Endothelial cell of umbilical vein (primary cell): ENCODE results near the gene NACAD. TPM values are rescaled to one million over a fixed set of nuclear protein-coding genes. Genes with fewer than 3 reads are reported as not detected.

Source experiments
- BruUV-seq: library from RNA; stranded (reverse); fragments of 400-500 nt; replicated peaks from 2 replicates; lab custom pipeline; 2021; lab: Mats Ljungman, UMichigan
- CTCF ChIA-PET: fragments of 300-600, 350-600 bp; sonication (Branson Sonifier 250); formaldehyde crosslinking; loops from one replicate; lab custom pipeline; 2021; ENCODE audit warnings: antibody characterized with exemption, inconsistent platforms; lab: Charles Lee
- POLR2A ChIA-PET: fragments of 300-600, 350-600 bp; sonication (Branson Sonifier 250); formaldehyde crosslinking; loops from one replicate; lab custom pipeline; 2021; ENCODE audit warnings: antibody characterized with exemption, inconsistent platforms; lab: Charles Lee
- DNase-seq: peaks from one replicate; pipeline ENCODE4 v3.0.0-alpha.2; 2011; ENCODE audit warnings: low read depth, low spot score
- FAIRE-seq: peaks from 2 replicates; lab custom pipeline; 2011; peaks lifted over from hg19 to GRCh38; lab: Jason Lieb, UNC
- H2AFZ ChIP-seq: 2 replicates; pipeline ENCODE4 v1.6.0; 2012; ENCODE audit warnings: low read depth, low read length, control low read depth, inconsistent platforms
- H3K27ac ChIP-seq: 2 replicates; pipeline ENCODE4 v1.5.1; 2011; ENCODE audit warnings: low read depth, mild to moderate bottlenecking, control low read depth, low read length, moderate library complexity; ENCODE audit not compliant: insufficient read depth
- H3K27me3 ChIP-seq, 2 experiments: 2 replicates each; pipeline versions ENCODE4 v1.6.0 to v1.6.1; 2011; ENCODE audit warnings: low read length in 2 of 2, mixed read lengths in 1 of 2; ENCODE audit not compliant: control insufficient read depth in 2 of 2, insufficient read depth in 2 of 2
- H3K36me3 ChIP-seq, 2 experiments: 2 replicates in 1 of 2; 3 replicates in 1 of 2; pipeline ENCODE4 v1.5.1; 2011; ENCODE audit warnings: low read length in 2 of 2, mild to moderate bottlenecking in 1 of 2, moderate library complexity in 1 of 2; ENCODE audit not compliant: control insufficient read depth in 2 of 2, insufficient read depth in 2 of 2; ENCODE audit errors: extremely low read depth in 1 of 2
- H3K4me1 ChIP-seq: 3 replicates; pipeline ENCODE4 v1.5.1; 2011; ENCODE audit warnings: mild to moderate bottlenecking, low read length; ENCODE audit not compliant: control insufficient read depth, insufficient read depth; ENCODE audit errors: extremely low read depth
- H3K4me2 ChIP-seq: 2 replicates; pipeline ENCODE4 v1.6.1; 2011; ENCODE audit warnings: low read length, control low read depth, mixed read lengths; ENCODE audit not compliant: insufficient read depth
- H3K4me3 ChIP-seq, 3 experiments: fragments of 200-600 bp in 1 of 3; sonication (generic), shearing (Covaris generic) in 1 of 3; replicated peaks in 1 of 3; 2 replicates each; pipeline ENCODE4 v1.5.1; 2011 to 2016; ENCODE audit warnings: control low read depth in 3 of 3, low read length in 3 of 3, mild to moderate bottlenecking in 2 of 3, inconsistent platforms in 1 of 3, low read depth in 1 of 3, moderate library complexity in 1 of 3; ENCODE audit not compliant: insufficient read depth in 1 of 3
- H3K79me2 ChIP-seq: 2 replicates; pipeline ENCODE4 v1.6.0; 2012; ENCODE audit warnings: low read length, inconsistent platforms; ENCODE audit not compliant: control insufficient read depth, insufficient read depth
- H3K9ac ChIP-seq: replicated peaks from 2 replicates; pipeline ENCODE3; 2011; ENCODE audit warnings: low read length, control low read depth; ENCODE audit not compliant: insufficient read depth; ENCODE audit errors: extremely low read depth
- H3K9me1 ChIP-seq: replicated peaks from 3 replicates; pipeline ENCODE4 v1.6.0; 2011; ENCODE audit warnings: mild to moderate bottlenecking, low read length; ENCODE audit not compliant: control insufficient read depth, insufficient read depth; ENCODE audit errors: extremely low read depth
- H3K9me3 ChIP-seq: replicated peaks from 2 replicates; pipeline ENCODE4 v1.5.1; 2012; ENCODE audit warnings: low read length, inconsistent platforms; ENCODE audit not compliant: control insufficient read depth, insufficient read depth
- H4K20me1 ChIP-seq: replicated peaks from 2 replicates; pipeline ENCODE3; 2011; ENCODE audit warnings: mild to moderate bottlenecking, low read length; ENCODE audit not compliant: control insufficient read depth, insufficient read depth; ENCODE audit errors: extremely low read depth
- EZH2 ChIP-seq: IDR thresholded peaks from 2 replicates; pipeline ENCODE4 v1.6.1; 2012; ENCODE audit warnings: borderline replicate concordance, low read depth, mild to moderate bottlenecking, moderate library complexity, low read length, inconsistent platforms; ENCODE audit not compliant: severe bottlenecking
- FOS ChIP-seq: IDR thresholded peaks from 2 replicates; pipeline ENCODE4 v1.6.1; 2011; ENCODE audit warnings: mild to moderate bottlenecking, low read length, moderate library complexity, borderline replicate concordance; ENCODE audit not compliant: insufficient read depth
- JUN ChIP-seq: IDR thresholded peaks from 2 replicates; pipeline ENCODE4 v1.6.1; 2011; ENCODE audit warnings: borderline replicate concordance, low read depth; ENCODE audit not compliant: insufficient read length, insufficient read depth
- dilution Hi-C: fragments of 300-500 bp; cut with MboI; formaldehyde crosslinking; loops from one replicate; pipeline ENCODE4 v1.15.0; 2019; ENCODE audit warnings: low sequenced_read_pairs; ENCODE audit not compliant: extremely low pct_ligation_motif_present
- intact Hi-C: fragments of 100-400 bp; cut with micrococcal nuclease; formaldehyde crosslinking; loops from one replicate; pipeline ENCODE4 v1.10.0; 2022
- polyA plus RNA-seq, 4 experiments: library from polyadenylated mRNA; depleted of rRNA in 3 of 4; stranded (reverse) in 3 of 4; unstranded in 1 of 4; fragments of >200 nt; gene quantifications; 2 replicates each; pipeline versions ENCODE4 v1.2.1 to v1.2.3, GENCODE V29; 2011 to 2012; ENCODE audit warnings: missing spikeins in 1 of 4
- total RNA-seq: library from RNA; stranded (reverse); gene quantifications from 2 replicates; pipeline ENCODE4 v1.2.3, GENCODE V29; 2021
- TF ChIP-seq, protein P1 (sequence below): IDR thresholded peaks from 2 replicates; pipeline ENCODE4 v1.6.1; 2011; ENCODE audit not compliant: insufficient read depth, insufficient read length

The NACAD gene
- total and polyA plus RNA-seq, 2 donors (not counting 3 experiments of a cell fraction or from before 2014, with no cell fraction given), result 1.4 to 6.6 TPM

- Histone ChIP-seq H3K27me3 (no peaks in the 10 kb centered on the region), H3K4me3 (no peak overlapping the region), H4K20me1 (no peaks in the 10 kb centered on the region), H3K36me3 (peaks cover 0 to 11% of the 10 kb centered on the region in 2 experiments), H3K27ac (no peak overlapping the region), H3K4me1 (no peaks in the 10 kb centered on the region), H3K4me2 (no peak overlapping the region), H3K9ac (no peak overlapping the region), H2AFZ (no peak overlapping the region), H3K9me3 (no peaks in the 10 kb centered on the region), H3K79me2 (no peaks in the 10 kb centered on the region), H3K9me1 (no peaks in the 10 kb centered on the region)
- CTCF ChIA-PET, result interaction anchor here (0.8 kb wide), 1 partner anchor 106 kb away, joined by 3 read pairs; no protein-coding TSS in a partner anchor
- FAIRE-seq (no peak), DNase-seq (no peak)
- dilution Hi-C loops, result no loop called here
- intact Hi-C loops, result no loop called here
- POLR2A ChIA-PET, result no interaction called here
- no TSS peak for BruUV-seq
- TF ChIP-seq, protein P1, sequence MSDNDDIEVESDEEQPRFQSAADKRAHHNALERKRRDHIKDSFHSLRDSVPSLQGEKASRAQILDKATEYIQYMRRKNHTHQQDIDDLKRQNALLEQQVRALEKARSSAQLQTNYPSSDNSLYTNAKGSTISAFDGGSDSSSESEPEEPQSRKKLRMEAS, result no peak
These were observed 8.4 kb downstream of the NACAD start for GRCh38 chr7:45080265-45080957.

GRCh38 chr7:45078125-45078681 lies 10.6 kb downstream of the NACAD start:
- H2AFZ ChIP-seq, result no peak overlapping the region
- BruUV-seq, result no TSS peak
- H3K79me2 ChIP-seq, result no peaks in the 10 kb centered on the region
- no peak overlapping the region for H3K9ac ChIP-seq
- POLR2A ChIA-PET, result no interaction called here
- peaks cover 4 to 33% of the 10 kb centered on the region in 2 experiments for H3K36me3 ChIP-seq
- no peak overlapping the region for H3K27ac ChIP-seq
- no peak overlapping the region for H3K4me3 ChIP-seq
- DNase-seq, result no peak
- no peaks in the 10 kb centered on the region for H3K4me1 ChIP-seq
- no peaks in the 10 kb centered on the region for H3K9me3 ChIP-seq
- TF ChIP-seq FOS (no peak), EZH2 (no peak), JUN (no peak)
- H3K27me3 ChIP-seq, result no peaks in the 10 kb centered on the region
- intact Hi-C loops (loop anchor here (5.0 kb wide), 1 partner anchor 106 kb away; no protein-coding TSS in a partner anchor), dilution Hi-C loops (no loop called here)
- no peaks in the 10 kb centered on the region for H4K20me1 ChIP-seq
- CTCF ChIA-PET, result no interaction called here
- no peaks in the 10 kb centered on the region for H3K9me1 ChIP-seq
- H3K4me2 ChIP-seq, result no peak overlapping the region
- FAIRE-seq, result no peak
